Esophagus mucosa (tissue), 1 donor: Measurements from ENCODE around the gene KMT2C. TPM values are rescaled to one million over a fixed set of nuclear protein-coding genes. Genes with fewer than 3 reads are reported as not detected.
"Not testable (repeated sequence)": the region's sequence is repeated elsewhere in the genome, so short reads cannot be mapped to it uniquely, and the experiment has no call there.

Source experiments
- ATAC-seq: fragments of 200-7000 bp; cut with Tn5 transposase; one replicate; pipeline ENCODE4 v1.9.1; 2020
- total RNA-seq: library from RNA; stranded (reverse); gene quantifications from one replicate; pipeline ENCODE4 v1.2.4, GENCODE V29; 2023
- donor health status: DM: yes; HTN: yes; CAD: no.

Gene KMT2C
- total RNA-seq, 1 donor from 2014 or later = 48.2 TPM

- ATAC-seq = peak; percentile 33
These were observed 33.2 kb downstream of the KMT2C start for GRCh38 chr7:152402384-152403250.

- no peak for ATAC-seq
These were observed 36.5 kb downstream of the KMT2C start for GRCh38 chr7:152399344-152399743.

GRCh38 chr7:152395112-152395511, 40.7 kb downstream of the KMT2C start:
- ATAC-seq = no peak

- ATAC-seq = peak; percentile 74
These were observed 41.6 kb downstream of the KMT2C start for GRCh38 chr7:152394214-152394613.

- no peak for ATAC-seq
These were observed 43.5 kb downstream of the KMT2C start for GRCh38 chr7:152392254-152392653.

GRCh38 chr7:152386136-152386764, 49.6 kb downstream of the KMT2C start:
- peak; percentile 50 for ATAC-seq

GRCh38 chr7:152384235-152385200, 51.3 kb downstream of the KMT2C start:
- ATAC-seq = peak; percentile 14

- peak; percentile 27 for ATAC-seq
These were observed 52.2 kb downstream of the KMT2C start for GRCh38 chr7:152383341-152384234.

- no peak for ATAC-seq
These were observed 53.6 kb downstream of the KMT2C start for GRCh38 chr7:152382244-152382643.

GRCh38 chr7:152380931-152381578, 54.7 kb downstream of the KMT2C start:
- ATAC-seq = not testable (repeated sequence)

GRCh38 chr7:152378497-152378896, 57.3 kb downstream of the KMT2C start:
- not testable (repeated sequence) for ATAC-seq

GRCh38 chr7:152376716-152377484, 58.9 kb downstream of the KMT2C start:
- peak; percentile 54 for ATAC-seq

GRCh38 chr7:152370297-152370696, 65.5 kb downstream of the KMT2C start:
- ATAC-seq = no peak

GRCh38 chr7:152369518-152369917, 66.3 kb downstream of the KMT2C start:
- ATAC-seq = no peak

- ATAC-seq = no peak
These were observed 68.6 kb downstream of the KMT2C start for GRCh38 chr7:152367170-152367569.

- no peak for ATAC-seq
These were observed 69.1 kb downstream of the KMT2C start for GRCh38 chr7:152366662-152367061.

- ATAC-seq = no peak
These were observed 69.7 kb downstream of the KMT2C start for GRCh38 chr7:152365982-152366603.

- ATAC-seq = peak; percentile 69
These were observed 72.0 kb downstream of the KMT2C start for GRCh38 chr7:152363798-152364197.

- no peak for ATAC-seq
These were observed 73.5 kb downstream of the KMT2C start for GRCh38 chr7:152362128-152362926.
